GM19397 (cell line): ENCODE data around the gene RARA.
A peak's percentile ranks its signal among the peaks of the same experiment; 100 is the strongest.
"Not testable (repeated sequence)": the region's sequence is repeated elsewhere in the genome, so short reads cannot be mapped to it uniquely, and the experiment has no call there.

Experiments used
- ATAC-seq: cut with Tn5 transposase; IDR thresholded peaks from one replicate; pipeline ENCODE4 v1.9.1; 2021; ENCODE audit warnings: mild to moderate bottlenecking, moderate library complexity; ENCODE audit not compliant: unreplicated experiment

The RARA gene

DNA sequence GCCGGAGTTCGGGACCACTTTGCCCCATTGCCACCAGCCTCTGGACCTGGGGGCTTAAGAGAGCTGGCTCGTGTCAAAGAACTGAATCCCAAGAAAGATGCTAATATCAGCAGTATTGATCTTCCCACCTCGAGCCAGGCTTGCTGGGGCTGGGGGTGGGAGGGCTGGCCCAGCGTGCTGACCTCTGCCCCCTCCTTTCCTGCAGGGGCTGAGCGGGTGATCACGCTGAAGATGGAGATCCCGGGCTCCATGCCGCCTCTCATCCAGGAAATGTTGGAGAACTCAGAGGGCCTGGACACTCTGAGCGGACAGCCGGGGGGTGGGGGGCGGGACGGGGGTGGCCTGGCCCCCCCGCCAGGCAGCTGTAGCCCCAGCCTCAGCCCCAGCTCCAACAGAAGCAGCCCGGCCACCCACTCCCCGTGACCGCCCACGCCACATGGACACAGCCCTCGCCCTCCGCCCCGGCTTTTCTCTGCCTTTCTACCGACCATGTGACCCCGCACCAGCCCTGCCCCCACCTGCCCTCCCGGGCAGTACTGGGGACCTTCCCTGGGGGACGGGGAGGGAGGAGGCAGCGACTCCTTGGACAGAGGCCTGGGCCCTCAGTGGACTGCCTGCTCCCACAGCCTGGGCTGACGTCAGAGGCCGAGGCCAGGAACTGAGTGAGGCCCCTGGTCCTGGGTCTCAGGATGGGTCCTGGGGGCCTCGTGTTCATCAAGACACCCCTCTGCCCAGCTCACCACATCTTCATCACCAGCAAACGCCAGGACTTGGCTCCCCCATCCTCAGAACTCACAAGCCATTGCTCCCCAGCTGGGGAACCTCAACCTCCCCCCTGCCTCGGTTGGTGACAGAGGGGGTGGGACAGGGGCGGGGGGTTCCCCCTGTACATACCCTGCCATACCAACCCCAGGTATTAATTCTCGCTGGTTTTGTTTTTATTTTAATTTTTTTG, 47.1 kb downstream of the RARA start:
- no peak for ATAC-seq

DNA sequence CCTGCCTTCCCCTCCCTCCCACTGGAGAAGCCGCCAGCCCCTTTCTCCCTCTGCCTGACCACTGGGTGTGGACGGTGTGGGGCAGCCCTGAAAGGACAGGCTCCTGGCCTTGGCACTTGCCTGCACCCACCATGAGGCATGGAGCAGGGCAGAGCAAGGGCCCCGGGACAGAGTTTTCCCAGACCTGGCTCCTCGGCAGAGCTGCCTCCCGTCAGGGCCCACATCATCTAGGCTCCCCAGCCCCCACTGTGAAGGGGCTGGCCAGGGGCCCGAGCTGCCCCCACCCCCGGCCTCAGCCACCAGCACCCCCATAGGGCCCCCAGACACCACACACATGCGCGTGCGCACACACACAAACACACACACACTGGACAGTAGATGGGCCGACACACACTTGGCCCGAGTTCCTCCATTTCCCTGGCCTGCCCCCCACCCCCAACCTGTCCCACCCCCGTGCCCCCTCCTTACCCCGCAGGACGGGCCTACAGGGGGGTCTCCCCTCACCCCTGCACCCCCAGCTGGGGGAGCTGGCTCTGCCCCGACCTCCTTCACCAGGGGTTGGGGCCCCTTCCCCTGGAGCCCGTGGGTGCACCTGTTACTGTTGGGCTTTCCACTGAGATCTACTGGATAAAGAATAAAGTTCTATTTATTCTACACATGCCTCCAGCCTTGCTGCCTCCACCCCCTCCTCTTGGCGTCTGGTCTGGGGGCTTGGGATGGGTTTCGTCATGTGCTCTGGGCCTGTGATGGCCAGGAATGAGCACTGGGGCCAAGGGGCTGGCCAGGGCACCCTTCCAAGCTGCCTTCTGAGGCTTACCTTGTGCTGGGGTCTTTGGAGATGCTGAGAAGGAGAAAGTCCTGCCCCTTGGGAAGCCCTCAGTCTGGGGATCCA, 48.3 kb downstream of the RARA start:
- no peak for ATAC-seq

DNA sequence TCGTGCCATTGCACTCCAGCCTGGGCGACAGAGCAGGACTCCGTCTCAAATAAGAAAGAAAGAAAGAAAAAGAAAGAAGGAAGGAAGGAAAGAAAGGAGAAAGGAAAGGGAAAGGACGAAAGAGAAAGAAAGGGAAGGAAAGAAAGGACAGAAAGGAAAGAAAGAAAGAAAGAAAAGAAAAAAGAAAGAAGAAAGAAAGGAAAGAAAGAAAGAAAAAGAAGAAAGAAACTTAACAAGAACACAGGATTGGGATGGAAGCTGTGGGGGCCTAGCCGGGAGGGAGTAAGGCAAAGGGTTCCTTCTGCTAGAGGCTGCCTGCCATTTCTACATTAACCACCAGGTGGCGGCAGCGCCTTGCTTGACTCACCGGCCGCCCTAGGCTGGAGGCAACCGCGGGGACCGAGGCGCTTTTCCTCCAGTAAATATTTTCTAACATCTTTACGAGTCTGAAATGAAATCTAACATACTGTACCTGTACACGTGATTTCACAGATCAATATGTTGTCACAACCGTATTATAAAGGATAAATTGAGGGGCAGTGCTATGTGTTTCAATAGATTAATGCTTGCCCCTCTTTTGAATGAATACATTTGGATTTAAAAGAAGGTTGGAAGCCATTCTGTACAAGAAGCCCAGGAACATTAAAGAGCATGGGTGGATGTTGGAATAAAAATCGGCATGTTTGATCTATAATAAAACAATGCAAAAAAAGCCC, 49.5 kb downstream of the RARA start:
- no peak for ATAC-seq

DNA sequence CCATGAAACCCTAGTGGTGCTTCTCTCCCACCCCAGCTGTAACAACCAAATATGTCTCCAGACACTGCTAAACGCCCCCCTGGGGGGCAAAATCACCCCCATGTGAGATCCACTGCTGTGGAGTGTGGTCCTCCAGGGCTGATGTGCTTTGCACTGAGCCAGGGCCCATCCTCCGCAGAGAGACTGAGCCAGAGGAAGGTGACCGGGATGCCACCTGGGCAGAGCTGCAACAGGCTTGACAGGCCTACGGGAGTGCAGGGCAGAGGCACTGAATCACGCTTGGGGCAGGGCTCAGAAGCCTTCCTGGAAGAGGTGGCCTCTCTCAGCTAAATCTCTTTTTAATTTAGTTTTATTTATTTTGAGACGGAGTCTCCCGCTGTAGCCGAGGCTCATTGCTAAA, 51.1 kb downstream of the RARA start:
- no peak for ATAC-seq

DNA sequence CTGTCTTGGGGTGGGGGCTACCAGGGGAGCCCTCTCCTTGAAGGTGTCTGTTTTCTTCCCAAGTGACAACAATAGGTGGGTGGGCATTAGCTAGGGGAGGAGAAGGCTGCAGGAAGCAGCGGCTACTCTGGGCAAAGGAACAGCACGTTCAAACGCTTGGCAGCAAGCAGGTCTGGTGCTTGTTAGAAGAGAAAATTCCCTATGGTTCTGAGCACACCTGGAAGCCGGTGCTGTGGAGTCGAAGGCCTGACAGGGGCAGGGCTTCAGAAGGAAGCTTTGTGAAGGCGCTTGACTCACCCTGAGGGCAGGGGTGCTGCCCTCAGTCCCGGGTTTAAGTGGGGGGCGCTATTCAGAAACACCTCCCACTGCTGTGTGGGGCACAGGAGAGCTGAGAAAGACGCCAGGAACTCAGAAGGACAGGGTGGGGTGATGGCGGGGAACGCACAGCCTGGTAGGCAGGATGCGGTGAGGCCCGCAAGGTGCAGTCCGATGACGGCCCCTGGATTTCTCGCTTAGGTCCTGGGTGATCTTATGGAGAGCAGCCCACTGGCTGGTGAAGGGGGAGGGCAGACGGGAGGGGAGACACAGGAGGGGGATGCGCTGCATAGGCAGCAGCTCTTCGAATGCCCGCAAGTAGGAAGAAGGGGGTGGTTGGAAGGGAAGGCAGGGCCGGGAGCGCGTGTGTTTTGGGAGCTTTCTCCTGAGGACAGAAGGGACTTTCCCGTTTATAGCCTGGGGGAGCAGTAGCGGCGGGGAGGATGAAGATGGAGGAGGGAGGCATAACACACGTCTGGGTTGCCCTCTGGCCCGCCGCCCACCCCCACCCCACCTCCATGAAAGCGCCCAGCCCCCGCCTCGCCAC, 52.3 kb downstream of the RARA start:
- ATAC-seq: no peak

DNA sequence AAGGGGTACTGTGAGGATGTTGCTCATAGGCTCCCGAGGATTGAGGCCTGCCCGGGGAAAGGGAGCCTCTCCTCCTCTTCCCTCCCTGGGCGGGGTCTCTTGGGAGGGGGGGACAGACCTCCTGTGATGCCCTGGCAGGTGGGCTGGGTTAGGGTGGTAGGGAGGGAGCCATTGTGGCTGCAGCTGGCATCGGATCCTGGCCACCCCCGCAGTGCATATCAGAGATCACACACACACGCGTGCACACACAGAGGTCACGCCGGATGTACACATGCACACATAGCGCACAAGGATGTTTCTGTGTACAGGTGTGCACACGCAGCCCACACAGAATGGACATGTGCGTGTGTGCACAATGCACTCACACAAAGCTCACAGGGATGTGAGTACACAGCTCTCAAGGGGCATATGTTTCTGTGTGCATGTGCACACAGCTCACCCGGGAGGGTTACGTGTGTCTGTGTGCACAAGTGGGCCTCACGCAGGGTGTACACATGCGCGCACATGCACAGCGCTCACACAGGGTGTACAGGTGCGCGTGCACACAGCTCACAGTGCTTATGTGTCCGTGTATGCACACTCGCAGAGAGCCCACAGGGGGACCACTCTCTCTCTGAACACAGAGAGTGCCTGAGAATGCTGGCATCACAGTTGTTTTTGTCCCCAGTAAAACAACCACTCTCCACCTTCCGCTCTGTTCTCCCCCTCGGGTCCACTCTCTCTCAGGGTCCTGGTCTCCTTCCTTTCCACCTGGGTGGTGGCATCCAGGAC, 53.1 kb downstream of the RARA start:
- ATAC-seq: peak; percentile 2

DNA sequence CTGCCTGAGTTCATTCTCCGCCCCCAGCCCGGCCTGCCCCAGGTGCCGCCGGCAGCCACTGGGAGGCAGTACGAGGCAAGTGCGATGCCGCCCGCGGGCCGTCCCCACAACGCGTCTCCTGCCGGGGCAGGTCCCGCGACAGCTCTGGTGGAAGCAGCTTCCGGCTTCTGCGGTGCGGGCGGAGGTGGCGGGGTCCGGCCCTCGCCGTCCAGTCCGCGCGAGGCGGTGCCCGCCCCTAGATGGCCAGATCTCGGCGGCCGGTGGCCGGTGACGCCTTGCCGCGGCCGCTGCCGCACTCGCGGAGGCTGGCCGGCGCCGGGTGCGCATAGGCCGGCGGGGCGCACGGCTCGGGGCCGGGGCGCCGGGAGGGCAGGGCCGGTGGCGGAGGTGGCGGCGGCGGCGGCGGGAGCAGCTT, 53.7 kb downstream of the RARA start:
- ATAC-seq: peak; percentile 64

DNA sequence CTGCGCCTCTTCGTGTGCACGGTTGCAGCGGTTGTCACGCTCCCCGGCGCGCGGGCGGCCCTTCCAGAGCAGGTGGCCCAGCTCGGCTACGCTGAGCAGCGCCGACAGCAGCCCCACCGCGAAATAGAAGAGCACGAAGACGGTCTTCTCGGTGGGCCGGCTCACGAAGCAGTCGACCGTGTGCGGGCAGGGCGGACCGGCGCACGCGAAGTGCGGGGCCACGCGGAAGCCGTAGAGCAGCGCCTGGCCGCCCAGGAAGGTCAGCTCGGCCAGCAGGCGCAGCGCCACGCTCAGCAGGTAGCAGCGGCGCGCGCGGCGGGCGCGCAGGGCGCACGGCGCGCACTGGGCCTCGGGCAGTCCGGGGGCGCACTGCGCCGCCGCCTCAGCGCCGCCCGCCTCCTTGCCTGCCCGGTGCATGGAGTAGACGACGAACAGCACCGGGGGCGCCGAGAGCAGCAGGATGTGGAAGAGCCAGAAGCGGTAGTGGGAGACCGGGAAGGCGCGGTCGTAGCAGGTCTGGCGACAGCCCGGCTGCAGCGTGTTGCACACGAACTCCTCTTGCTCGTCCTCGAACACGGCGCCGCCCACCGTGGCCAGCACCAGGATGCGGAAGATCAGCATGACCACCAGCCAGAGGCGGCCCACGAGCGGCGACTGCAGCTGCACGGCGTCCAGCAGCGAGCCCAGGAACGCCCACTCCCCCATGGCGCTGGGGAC, 54.3 kb downstream of the RARA start:
- peak; percentile 16 for ATAC-seq

DNA sequence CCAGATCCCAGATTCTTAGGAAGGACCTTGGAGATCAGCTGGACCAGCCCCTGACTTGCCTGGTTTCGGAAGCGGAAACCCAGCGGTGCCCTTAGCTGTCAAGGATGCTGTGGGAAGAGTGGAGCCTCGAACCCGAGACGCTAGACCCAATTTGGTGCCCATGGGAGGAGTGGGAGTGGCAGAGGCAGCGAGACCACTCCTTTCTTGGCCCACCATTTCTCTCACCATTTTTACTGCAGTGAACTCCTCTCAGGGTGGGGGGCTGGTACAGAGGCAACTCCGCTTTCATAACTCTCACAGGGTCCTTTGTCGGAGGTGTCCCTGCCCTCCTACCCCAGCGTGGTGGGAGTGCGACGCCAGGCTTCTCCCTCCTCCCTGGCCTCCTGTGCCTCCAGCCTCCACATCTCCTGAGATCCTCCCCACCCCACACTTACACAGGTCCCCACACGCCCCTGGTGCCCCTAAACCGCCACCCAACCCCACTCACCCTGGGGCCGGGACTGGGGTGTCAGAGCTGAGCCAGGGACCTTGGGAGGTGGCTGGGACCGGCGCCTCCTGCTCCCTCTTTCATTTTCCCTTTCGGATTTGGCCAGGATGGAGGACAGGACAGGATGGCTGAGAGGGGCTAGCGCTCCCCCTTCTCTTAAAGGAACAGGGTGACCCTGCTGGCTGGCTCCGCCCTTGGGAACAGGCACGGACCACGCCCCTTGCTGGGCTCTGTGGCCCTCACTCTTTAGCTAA, 55.3 kb downstream of the RARA start, which contains the start of gene GJD3:
Gene GJD3, minus strand, starts transcription at position 617 of the 741 bp plus-strand sequence. CDS start 922 bp downstream, outside the sequence.
- no peak for ATAC-seq

DNA sequence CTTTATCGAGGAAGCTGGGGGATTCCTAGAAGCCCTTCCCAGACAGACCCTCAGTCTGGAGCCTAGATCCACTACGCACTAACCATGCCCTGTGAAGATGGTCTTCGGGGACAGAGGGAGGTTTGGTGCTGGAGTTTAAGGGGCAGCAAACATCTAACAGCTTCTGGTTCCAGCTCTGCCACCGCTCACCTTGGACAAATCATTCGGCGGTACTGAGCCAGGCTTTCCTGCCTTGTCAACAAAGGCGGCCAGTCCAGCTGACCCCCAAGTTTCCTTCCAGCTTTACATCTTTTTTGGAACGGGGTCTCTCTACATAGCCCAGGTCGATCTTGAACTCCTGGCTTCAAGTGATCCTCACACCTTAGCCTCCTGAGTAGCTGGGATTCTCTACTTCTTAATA, 55.9 kb downstream of the RARA start:
- no peak for ATAC-seq

DNA sequence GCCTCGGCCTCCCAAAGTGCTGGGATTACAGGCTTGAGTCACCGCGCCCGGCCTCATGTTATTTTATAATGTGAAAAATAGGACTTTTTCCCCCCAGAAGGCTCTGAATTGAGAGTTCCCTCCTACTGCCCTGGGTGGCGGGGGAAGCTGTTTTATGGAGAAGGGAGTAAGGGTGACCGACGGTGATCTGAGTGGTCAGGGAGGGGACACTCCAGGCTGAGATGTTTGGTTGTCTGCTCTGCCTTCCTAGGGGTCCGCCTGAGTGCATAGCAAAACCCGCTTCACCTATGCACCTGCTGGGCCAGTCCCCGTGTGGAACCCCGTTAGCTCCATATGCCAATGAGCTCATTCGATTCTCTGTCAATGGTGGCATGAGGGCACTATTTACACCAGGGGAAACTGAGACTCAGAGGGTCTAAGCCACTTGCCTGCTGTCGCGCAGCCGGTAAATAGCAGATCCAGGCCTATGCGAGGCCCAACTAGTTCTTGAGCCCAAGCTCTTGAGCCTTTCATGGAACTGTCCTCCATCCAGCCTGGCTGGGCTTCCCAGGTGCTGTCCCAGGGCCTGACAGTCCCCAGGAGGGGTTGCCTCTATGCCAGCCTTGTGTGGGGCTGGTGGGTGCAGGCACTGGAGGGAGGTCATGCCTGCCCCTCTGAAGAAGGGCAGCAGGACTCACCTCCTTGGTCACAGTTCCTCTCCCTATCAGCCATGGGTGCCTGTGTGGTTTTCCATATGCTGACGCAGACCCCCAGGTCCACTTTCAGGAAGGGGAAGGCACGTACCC, 57.3 kb downstream of the RARA start:
- ATAC-seq: no peak

DNA sequence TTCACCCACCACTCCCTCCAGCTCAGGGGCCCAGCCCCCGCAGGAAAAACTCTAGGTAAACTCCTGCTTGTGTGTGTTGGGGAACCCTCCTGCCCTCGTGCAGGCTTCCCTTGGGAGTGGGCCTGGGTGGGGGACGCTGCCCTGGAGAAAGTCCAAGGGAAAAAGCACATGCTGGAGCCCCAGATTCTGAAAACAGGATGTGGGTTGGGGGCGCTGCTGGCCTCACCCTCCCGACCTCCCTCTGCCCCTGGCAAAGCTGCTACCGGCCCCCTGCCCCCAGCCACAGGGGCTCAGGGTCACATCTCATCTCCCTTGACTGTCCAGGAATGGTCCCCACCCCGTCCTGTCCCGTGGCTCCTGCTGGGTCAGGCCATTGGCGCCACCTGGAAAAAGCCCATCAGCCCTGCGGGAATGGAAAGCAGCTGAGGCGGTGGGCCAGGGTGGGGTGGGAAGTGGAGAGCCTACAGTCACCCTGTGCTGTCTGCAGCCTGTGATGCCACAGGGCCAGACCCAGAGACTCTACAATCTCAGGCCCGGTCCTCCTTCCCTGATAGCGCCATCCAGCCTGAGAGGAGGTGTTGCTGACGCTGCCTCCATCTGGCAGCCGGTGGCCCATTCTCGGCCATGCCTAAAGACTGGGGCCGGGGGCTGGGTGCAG, 58.0 kb downstream of the RARA start:
- ATAC-seq: no peak

DNA sequence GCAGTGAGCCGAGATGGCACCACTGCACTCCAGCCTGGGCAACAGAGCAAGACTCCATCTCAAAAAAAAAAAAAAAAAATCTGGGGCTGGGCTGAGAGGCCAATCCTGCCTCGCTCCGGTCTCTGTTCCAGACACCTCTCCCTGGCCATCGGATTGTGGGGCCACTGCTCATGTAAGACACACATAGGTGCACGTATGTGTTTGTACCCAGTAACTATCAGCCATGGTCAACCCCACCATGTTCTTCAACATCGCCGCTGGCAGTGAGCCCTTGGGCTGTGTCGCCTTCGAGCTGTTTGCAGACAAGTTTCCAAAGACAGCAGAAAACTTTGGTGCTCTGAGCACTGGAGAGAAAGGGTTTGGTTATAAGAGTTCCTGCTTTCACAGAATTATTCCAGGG, 58.7 kb downstream of the RARA start:
- not testable (repeated sequence) for ATAC-seq

DNA sequence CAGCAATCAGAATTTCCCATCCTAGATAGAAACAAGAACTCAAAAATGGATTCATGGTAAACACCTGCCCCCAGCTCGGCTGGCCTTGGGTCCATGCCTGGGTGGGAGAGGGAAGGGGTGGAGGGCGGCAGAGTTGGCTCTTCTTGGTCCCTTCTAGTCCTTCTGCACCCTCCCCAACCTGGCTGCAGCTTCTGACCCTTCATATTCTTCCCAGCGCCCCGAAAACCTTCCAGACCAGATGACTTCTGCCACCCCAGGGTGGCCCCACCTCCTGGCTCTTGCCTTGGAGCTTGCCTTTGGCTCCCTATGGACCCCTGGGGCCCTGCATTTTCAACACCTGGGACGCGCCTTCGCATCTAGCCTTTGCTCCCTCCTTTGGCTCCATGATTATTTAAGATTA, 60.9 kb downstream of the RARA start:
- no peak for ATAC-seq

DNA sequence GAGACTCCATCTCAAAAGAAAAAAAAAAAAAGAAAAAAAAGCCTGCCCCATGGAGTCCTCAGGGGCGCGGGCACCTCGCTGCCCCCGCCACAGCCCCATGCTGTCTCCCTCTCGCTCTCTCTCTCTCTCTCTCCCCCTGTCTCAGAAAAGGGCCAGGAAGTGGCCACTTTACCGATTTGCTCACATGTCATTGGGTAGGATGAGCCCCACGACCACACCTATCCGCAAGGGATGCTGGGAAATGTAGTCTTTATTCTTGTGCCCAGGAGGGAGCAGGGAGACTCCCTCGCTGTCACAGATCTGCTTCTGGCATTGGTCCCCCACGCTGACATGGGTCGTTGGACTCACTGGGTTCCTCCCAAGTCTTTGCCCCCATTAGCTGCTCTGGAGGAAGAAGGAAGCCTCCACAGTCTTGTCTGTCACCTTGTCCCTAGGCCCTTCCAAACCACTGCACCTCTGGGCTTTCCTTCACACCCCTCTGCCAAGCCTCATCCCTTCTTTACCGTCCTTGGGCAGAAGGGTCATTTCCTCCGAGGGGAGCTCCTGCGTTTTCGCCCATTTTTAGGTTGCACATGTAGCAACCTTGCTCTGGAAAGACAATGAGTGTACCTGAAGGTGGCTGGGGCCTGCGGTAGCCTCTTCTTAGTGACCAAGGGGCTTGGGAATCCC, 62.4 kb downstream of the RARA start:
- ATAC-seq: no peak

DNA sequence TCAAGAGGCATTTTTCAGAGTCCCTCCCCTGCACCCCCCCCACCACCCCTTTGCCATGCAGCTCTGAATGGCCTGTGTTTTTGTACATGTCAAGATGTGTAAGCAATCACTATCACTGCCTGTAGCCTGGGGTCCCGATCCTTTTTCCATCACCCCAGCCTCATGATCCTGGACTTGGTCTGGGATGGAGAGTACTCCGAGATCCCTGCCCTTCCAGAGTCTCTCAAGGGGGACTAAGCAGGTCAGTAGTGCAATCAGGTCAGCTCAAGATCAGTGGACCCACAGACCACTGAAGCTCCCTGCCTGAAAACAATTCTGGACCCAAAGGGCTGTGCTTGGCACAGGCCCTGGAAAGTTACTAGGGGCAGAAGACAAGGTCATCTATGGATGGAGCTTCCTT, 63.1 kb downstream of the RARA start:
- ATAC-seq: no peak
